ENCODE measurements around the gene SKP1.

- TF ChIP-seq CTCF (IDR thresholded peaks at IDR 0.05): no peak
- TF ChIP-seq POLR2A (IDR thresholded peaks at IDR 0.05): no peak
Observed at GRCh38 chr5:134135091-134135655, 41.6 kb downstream of the SKP1 start.
